Measurements from ENCODE around the gene ADGRG2. TPM values are rescaled to one million over a fixed set of nuclear protein-coding genes. Genes with fewer than 3 reads are reported as not detected.
"Not testable (repeated sequence)": the region's sequence is repeated elsewhere in the genome, so short reads cannot be mapped to it uniquely, and the experiment has no call there.

Gene ADGRG2
- total RNA-seq, 1 donor from 2014 or later: 0.88 TPM

DNA sequence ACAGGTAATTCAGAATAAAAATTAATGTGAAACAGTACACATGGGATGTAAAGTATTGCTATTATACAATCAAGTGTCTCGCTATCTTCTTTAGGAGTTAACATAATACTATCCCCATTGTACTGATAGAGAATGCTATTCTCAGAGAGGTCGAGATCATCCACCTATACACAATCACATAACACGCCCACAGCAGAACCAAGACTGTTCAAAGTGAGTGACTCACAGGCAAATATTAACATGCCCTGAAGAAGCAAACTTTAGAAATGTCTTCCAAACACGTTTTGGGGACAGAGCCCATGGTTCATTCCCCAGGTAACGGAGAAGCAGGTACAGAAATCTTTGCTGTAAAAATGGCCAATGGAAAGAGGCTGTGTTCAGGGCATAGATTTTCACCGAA is 88.2 kb downstream of the ADGRG2 start:
- Histone ChIP-seq H3K36me3 (ENCODE audit: control insufficient read depth, insufficient read depth, low read length) (no peaks in the 10 kb centered on the region), H3K4me3 (ENCODE audit: low read depth, low read length) (no peak overlapping the region), H3K27me3 (ENCODE audit: control insufficient read depth, insufficient read depth, low read length) (no peaks in the 10 kb centered on the region)
- no peak for DNase-seq (ENCODE audit: low read depth)
- TF ChIP-seq CTCF (IDR thresholded peaks at IDR 0.05; ENCODE audit: insufficient read depth, low read length, poor library complexity, severe bottlenecking): no peak

- no peaks in the 10 kb centered on the region for H3K27me3 ChIP-seq (ENCODE audit: control insufficient read depth, insufficient read depth, low read length)
- no peak for TF ChIP-seq CTCF (IDR thresholded peaks at IDR 0.05; ENCODE audit: insufficient read depth, low read length, poor library complexity, severe bottlenecking)
- no peaks in the 10 kb centered on the region for H3K36me3 ChIP-seq (ENCODE audit: control insufficient read depth, insufficient read depth, low read length)
- H3K4me3 ChIP-seq (ENCODE audit: low read depth, low read length): no peak overlapping the region
- DNase-seq (ENCODE audit: low read depth): no peak
These were observed 91.5 kb downstream of the ADGRG2 start for GRCh38 chrX:19030805-19031204.

DNA sequence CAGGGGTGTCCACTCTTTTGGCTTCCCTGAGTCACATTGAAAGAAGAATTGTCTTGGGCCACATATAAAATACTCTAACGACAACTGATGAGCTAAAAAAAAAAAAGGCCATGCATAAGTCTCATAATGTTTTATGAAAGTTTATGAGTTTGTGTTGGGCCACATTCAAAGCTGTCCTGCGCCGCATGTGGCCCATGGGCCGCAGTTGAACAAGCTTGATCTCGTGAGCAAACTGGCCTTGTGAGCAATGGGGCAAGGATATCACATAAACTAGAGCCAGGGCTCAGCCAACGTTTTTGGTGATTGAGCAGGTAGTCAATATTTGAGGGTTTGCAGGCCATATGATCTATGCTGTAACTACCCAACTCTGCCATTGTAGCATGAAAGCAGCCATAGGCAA is 93.7 kb downstream of the ADGRG2 start:
- no peak overlapping the region for H3K4me3 ChIP-seq (ENCODE audit: low read depth, low read length)
- no peak for TF ChIP-seq CTCF (IDR thresholded peaks at IDR 0.05; ENCODE audit: insufficient read depth, low read length, poor library complexity, severe bottlenecking)
- no peaks in the 10 kb centered on the region for H3K36me3 ChIP-seq (ENCODE audit: control insufficient read depth, insufficient read depth, low read length)
- H3K27me3 ChIP-seq (ENCODE audit: control insufficient read depth, insufficient read depth, low read length): no peaks in the 10 kb centered on the region
- DNase-seq (ENCODE audit: low read depth): no peak

- no peak for DNase-seq (ENCODE audit: low read depth)
- TF ChIP-seq CTCF (IDR thresholded peaks at IDR 0.05; ENCODE audit: insufficient read depth, low read length, poor library complexity, severe bottlenecking): no peak
- H3K4me3 ChIP-seq (ENCODE audit: low read depth, low read length): no peak overlapping the region
- no peaks in the 10 kb centered on the region for H3K36me3 ChIP-seq (ENCODE audit: control insufficient read depth, insufficient read depth, low read length)
- no peaks in the 10 kb centered on the region for H3K27me3 ChIP-seq (ENCODE audit: control insufficient read depth, insufficient read depth, low read length)
These were observed 97.9 kb downstream of the ADGRG2 start for GRCh38 chrX:19024366-19024765.

DNA sequence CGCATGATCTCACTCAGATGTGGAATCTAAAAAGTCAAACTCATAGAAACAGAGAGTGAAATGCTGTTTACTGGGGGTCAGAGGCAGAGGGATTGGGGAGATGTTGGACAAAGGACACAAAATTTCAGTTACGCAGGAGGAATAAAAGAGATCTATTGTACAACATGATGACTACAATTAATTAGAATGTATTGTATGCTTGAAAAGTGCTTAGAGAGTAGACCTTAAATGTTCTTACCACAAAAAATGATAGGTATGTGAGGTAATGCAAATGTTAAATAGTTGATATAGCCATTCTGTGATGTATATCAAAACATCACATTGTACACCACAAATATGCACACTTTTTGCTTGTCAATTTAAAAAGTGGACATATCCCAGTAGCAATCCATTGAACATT is 102.3 kb downstream of the ADGRG2 start:
- no peak overlapping the region for H3K4me3 ChIP-seq (ENCODE audit: low read depth, low read length)
- no peak for TF ChIP-seq CTCF (IDR thresholded peaks at IDR 0.05; ENCODE audit: insufficient read depth, low read length, poor library complexity, severe bottlenecking)
- DNase-seq (ENCODE audit: low read depth): no peak
- H3K27me3 ChIP-seq (ENCODE audit: control insufficient read depth, insufficient read depth, low read length): no peaks in the 10 kb centered on the region
- H3K36me3 ChIP-seq (ENCODE audit: control insufficient read depth, insufficient read depth, low read length): no peaks in the 10 kb centered on the region

DNA sequence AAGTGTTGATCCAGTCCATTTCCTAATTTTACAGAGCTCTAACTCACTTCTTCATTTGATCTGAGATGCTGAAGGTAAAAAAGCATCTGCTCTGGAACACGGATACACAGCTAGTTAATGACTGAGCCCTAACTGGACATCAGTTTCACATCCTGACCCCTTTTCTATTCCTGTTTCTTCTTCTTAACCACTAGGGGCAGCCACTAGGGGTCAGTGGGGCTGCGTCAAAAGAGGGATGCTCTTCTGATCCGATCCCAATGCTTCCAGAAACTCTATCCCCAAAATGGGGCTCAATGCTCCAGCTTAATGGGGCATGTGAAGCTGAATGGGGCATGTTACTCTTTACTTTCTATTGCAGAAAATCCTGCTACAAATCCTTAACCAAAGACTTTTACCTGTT is 105.0 kb downstream of the ADGRG2 start:
- Histone ChIP-seq H3K4me3 (ENCODE audit: low read depth, low read length) (no peak overlapping the region), H3K27me3 (ENCODE audit: control insufficient read depth, insufficient read depth, low read length) (no peaks in the 10 kb centered on the region)
- TF ChIP-seq CTCF (IDR thresholded peaks at IDR 0.05; ENCODE audit: insufficient read depth, low read length, poor library complexity, severe bottlenecking): peak; percentile 60

DNA sequence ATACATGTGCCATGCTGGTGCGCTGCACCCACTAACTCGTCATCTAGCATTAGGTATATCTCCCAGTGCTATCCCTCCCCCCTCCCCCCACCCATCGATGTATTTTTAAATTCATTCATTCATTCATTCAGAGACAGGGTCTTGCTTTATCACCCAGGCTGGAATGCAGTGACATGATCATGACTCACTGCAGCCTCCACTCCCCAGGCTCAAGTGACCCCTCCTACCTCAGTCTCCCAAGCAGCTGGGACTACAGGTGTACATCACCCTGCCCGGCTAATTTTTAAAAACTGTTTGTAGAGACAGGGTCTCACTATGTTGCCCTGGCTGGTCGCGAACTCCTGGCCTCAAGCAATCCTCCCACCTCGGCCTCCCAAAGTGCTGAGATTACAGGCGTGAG is 105.7 kb downstream of the ADGRG2 start:
- DNase-seq (ENCODE audit: low read depth); H3K27me3 ChIP-seq (ENCODE audit: control insufficient read depth, insufficient read depth, low read length); H3K36me3 ChIP-seq (ENCODE audit: control insufficient read depth, insufficient read depth, low read length): not testable (repeated sequence)

More for the DNA sequence above, 105.0 kb downstream of the ADGRG2 start:
- no peak for DNase-seq (ENCODE audit: low read depth)
- no peaks in the 10 kb centered on the region for H3K36me3 ChIP-seq (ENCODE audit: control insufficient read depth, insufficient read depth, low read length)

More for the DNA sequence above, 105.7 kb downstream of the ADGRG2 start:
- H3K4me3 ChIP-seq (ENCODE audit: low read depth, low read length): not testable (repeated sequence)

All from kidney epithelial cell (primary cell).